GM20431 (cell line): ENCODE measurements around the gene GFPT2.

Experiments used
- in situ Hi-C: fragments of 300-500 bp; cut with MseI, MboI; formaldehyde crosslinking; loops from one replicate; pipeline ENCODE4 v1.15.0; 2020; ENCODE audit warnings: low sequenced_read_pairs; ENCODE audit not compliant: unreplicated experiment

The GFPT2 gene

GRCh38 chr5:180353980-180354452 is 880 bp upstream of the GFPT2 start:
- in situ Hi-C loops = no loop called here

- in situ Hi-C loops = no loop called here
Measured at GRCh38 chr5:180352116-180353047, 754 bp downstream of the GFPT2 start.

GRCh38 chr5:180350711-180351465 is 2.2 kb downstream of the GFPT2 start:
- in situ Hi-C loops = no loop called here

GRCh38 chr5:180350296-180350695 is 2.8 kb downstream of the GFPT2 start:
- in situ Hi-C loops = no loop called here

- in situ Hi-C loops = no loop called here
Measured at GRCh38 chr5:180349391-180349790, 3.7 kb downstream of the GFPT2 start.

GRCh38 chr5:180348336-180348735 is 4.8 kb downstream of the GFPT2 start:
- in situ Hi-C loops = no loop called here

GRCh38 chr5:180347702-180348101 is 5.4 kb downstream of the GFPT2 start:
- in situ Hi-C loops = no loop called here

GRCh38 chr5:180346358-180346757 is 6.8 kb downstream of the GFPT2 start:
- in situ Hi-C loops = no loop called here

GRCh38 chr5:180345781-180346180 is 7.4 kb downstream of the GFPT2 start:
- in situ Hi-C loops = no loop called here

- in situ Hi-C loops = no loop called here
Measured at GRCh38 chr5:180345186-180345585, 8.0 kb downstream of the GFPT2 start.

- in situ Hi-C loops = no loop called here
Measured at GRCh38 chr5:180344696-180344999, 8.5 kb downstream of the GFPT2 start.

- in situ Hi-C loops = no loop called here
Measured at GRCh38 chr5:180343831-180344695, 9.1 kb downstream of the GFPT2 start.

- in situ Hi-C loops = no loop called here
Measured at GRCh38 chr5:180343110-180343830, 9.9 kb downstream of the GFPT2 start.

- in situ Hi-C loops = no loop called here
Measured at GRCh38 chr5:180341595-180341994, 11.5 kb downstream of the GFPT2 start.

GRCh38 chr5:180340856-180341255 is 12.3 kb downstream of the GFPT2 start:
- in situ Hi-C loops = no loop called here

GRCh38 chr5:180339583-180340183 is 13.5 kb downstream of the GFPT2 start:
- in situ Hi-C loops = no loop called here

- in situ Hi-C loops = no loop called here
Measured at GRCh38 chr5:180338001-180338707, 15.0 kb downstream of the GFPT2 start.

GRCh38 chr5:180336234-180337020 is 16.7 kb downstream of the GFPT2 start:
- in situ Hi-C loops = no loop called here
